ENCODE data around the gene STK17B.

The STK17B gene

DNA sequence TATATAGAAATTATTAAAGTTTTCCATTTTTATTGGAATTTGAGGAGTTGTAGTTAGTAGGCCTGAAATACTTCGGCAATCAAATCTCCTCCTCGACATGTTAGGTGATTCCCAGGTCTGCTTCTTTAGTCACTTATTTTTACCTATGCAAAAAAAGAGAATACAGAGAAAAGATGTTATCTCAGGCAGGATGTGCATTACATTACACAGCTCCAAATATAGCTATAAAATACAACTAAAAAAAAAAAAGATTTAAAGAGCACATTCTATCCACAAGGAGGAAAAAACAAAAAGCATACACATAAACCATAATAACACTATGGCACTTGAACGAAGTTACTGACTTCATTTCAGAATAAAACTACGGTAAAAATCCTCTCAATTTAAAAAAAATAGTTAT is 8.1 kb downstream of the STK17B start:
- H3K4me2 ChIP-seq (ENCODE audit: low read depth, low read length, poor library complexity, severe bottlenecking) = peak overlapping the region; percentile 99
- no peak overlapping the region for H2AFZ ChIP-seq (ENCODE audit: low read depth, low read length, severe bottlenecking)
- peaks cover 80% of the 10 kb centered on the region for H3F3A ChIP-seq (ENCODE audit: insufficient read depth)
- H3K79me2 ChIP-seq (ENCODE audit: insufficient read depth, low read length) = peaks cover 100% of the 10 kb centered on the region
- H3K36me3 ChIP-seq (ENCODE audit: low read length) = peaks cover 61% of the 10 kb centered on the region
- no peaks in the 10 kb centered on the region for H3K27me3 ChIP-seq (ENCODE audit: low read length)
- peak overlapping the region; percentile 86 for H3K27ac ChIP-seq (ENCODE audit: low read depth, low read length)
- H3K4me3 ChIP-seq (ENCODE audit: insufficient read depth, low read length, poor library complexity, severe bottlenecking) = peak overlapping the region; percentile 35
- H3K9me3 ChIP-seq (ENCODE audit: insufficient read depth, low read length) = no peaks in the 10 kb centered on the region
- no peak for TF ChIP-seq EZH2phosphoT487 (conservative IDR thresholded peaks at IDR 0.05; ENCODE audit: low read length)
- TF ChIP-seq, protein P1, sequence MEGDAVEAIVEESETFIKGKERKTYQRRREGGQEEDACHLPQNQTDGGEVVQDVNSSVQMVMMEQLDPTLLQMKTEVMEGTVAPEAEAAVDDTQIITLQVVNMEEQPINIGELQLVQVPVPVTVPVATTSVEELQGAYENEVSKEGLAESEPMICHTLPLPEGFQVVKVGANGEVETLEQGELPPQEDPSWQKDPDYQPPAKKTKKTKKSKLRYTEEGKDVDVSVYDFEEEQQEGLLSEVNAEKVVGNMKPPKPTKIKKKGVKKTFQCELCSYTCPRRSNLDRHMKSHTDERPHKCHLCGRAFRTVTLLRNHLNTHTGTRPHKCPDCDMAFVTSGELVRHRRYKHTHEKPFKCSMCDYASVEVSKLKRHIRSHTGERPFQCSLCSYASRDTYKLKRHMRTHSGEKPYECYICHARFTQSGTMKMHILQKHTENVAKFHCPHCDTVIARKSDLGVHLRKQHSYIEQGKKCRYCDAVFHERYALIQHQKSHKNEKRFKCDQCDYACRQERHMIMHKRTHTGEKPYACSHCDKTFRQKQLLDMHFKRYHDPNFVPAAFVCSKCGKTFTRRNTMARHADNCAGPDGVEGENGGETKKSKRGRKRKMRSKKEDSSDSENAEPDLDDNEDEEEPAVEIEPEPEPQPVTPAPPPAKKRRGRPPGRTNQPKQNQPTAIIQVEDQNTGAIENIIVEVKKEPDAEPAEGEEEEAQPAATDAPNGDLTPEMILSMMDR (IDR thresholded peaks at IDR 0.05; ENCODE audit: insufficient read depth, low read length, poor library complexity, severe bottlenecking) = no peak
- peaks cover 53% of the 10 kb centered on the region for H4K20me1 ChIP-seq (ENCODE audit: low read depth, low read length)
- peak overlapping the region; percentile 35 for H3K9ac ChIP-seq (ENCODE audit: low read length)
- no peaks in the 10 kb centered on the region for H3K9me2 ChIP-seq (replicated peaks; ENCODE audit: insufficient read depth, low read length)

DNA sequence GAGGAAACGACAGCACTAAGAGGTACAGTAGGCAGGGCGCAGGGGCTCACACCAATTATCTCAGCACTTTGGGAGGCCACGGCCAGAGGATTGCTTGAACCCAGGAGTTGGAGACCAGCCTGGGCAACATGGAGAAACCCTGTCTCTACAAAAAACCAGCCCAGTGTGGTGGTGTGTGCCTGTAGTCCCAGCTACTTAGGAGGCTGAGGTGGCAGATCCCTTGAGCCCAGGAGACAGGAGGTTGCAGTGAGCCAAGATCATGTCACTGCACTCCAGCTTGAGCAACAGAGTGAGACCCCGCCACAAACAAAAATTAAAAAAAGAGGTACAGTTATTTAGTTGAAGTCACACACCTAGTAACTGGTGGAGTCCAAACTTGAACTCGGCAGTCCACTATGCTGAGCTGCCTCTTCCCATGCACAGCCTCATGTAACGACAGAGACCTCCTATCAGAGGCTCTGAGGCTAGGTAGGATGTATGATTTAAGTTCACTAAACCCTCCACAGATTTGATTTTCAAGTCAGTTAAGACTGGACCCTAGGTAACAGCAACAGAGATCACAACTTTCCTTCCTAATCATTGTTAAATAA is 8.7 kb downstream of the STK17B start:
- no peak for TF ChIP-seq EZH2phosphoT487 (conservative IDR thresholded peaks at IDR 0.05; ENCODE audit: low read length)
- TF ChIP-seq, protein P1 (IDR thresholded peaks at IDR 0.05; ENCODE audit: insufficient read depth, low read length, poor library complexity, severe bottlenecking) = no peak
- H3F3A ChIP-seq (ENCODE audit: insufficient read depth) = peaks cover 83% of the 10 kb centered on the region
- peaks cover 53% of the 10 kb centered on the region for H4K20me1 ChIP-seq (ENCODE audit: low read depth, low read length)
- H3K79me2 ChIP-seq (ENCODE audit: insufficient read depth, low read length) = peaks cover 100% of the 10 kb centered on the region
- peak overlapping the region; percentile 86 for H3K27ac ChIP-seq (ENCODE audit: low read depth, low read length)
- H3K9me2 ChIP-seq (replicated peaks; ENCODE audit: insufficient read depth, low read length) = no peaks in the 10 kb centered on the region
- H3K36me3 ChIP-seq (ENCODE audit: low read length) = peaks cover 67% of the 10 kb centered on the region
- H3K4me2 ChIP-seq (ENCODE audit: low read depth, low read length, poor library complexity, severe bottlenecking) = peak overlapping the region; percentile 99
- H3K4me3 ChIP-seq (ENCODE audit: insufficient read depth, low read length, poor library complexity, severe bottlenecking) = peak overlapping the region; percentile 35
- peak overlapping the region; percentile 35 for H3K9ac ChIP-seq (ENCODE audit: low read length)
- no peaks in the 10 kb centered on the region for H3K9me3 ChIP-seq (ENCODE audit: insufficient read depth, low read length)
- H2AFZ ChIP-seq (ENCODE audit: low read depth, low read length, severe bottlenecking) = no peak overlapping the region
- H3K27me3 ChIP-seq (ENCODE audit: low read length) = no peaks in the 10 kb centered on the region

- Histone ChIP-seq H3K36me3 (ENCODE audit: low read length) (peaks cover 73% of the 10 kb centered on the region), H2AFZ (ENCODE audit: low read depth, low read length, severe bottlenecking) (no peak overlapping the region), H3K4me3 (ENCODE audit: insufficient read depth, low read length, poor library complexity, severe bottlenecking) (peak overlapping the region; percentile 19), H3K9me3 (ENCODE audit: insufficient read depth, low read length) (no peaks in the 10 kb centered on the region), H3K9me2 (replicated peaks; ENCODE audit: insufficient read depth, low read length) (no peaks in the 10 kb centered on the region), H3K79me2 (ENCODE audit: insufficient read depth, low read length) (peaks cover 100% of the 10 kb centered on the region), H4K20me1 (ENCODE audit: low read depth, low read length) (peaks cover 62% of the 10 kb centered on the region), H3K4me2 (ENCODE audit: low read depth, low read length, poor library complexity, severe bottlenecking) (peak overlapping the region; percentile 99), H3K27me3 (ENCODE audit: low read length) (no peaks in the 10 kb centered on the region), H3K27ac (ENCODE audit: low read depth, low read length) (peak overlapping the region; percentile 86), H3F3A (ENCODE audit: insufficient read depth) (peaks cover 83% of the 10 kb centered on the region), H3K9ac (ENCODE audit: low read length) (no peak overlapping the region)
- TF ChIP-seq, protein P1 (IDR thresholded peaks at IDR 0.05; ENCODE audit: insufficient read depth, low read length, poor library complexity, severe bottlenecking) = no peak
- TF ChIP-seq EZH2phosphoT487 (conservative IDR thresholded peaks at IDR 0.05; ENCODE audit: low read length) = no peak
These were observed 10.4 kb downstream of the STK17B start for GRCh38 chr2:196160946-196161345.
